Measurements from ENCODE around the gene PROSER3. TPM values are rescaled to one million over a fixed set of nuclear protein-coding genes. Genes with fewer than 3 reads are reported as not detected.

PROSER3 gene
- total and polyA plus RNA-seq, 2 of the 13 experiments (the other 11 are each of a cell fraction or from before 2014, with no cell fraction given) = 5.1 to 5.7 TPM

GRCh38 chr19:35748106-35749020, 9.6 kb upstream of the PROSER3 start, which contains the start of gene LIN37 (continued):
- TF ChIP-seq ZNF280D (CRISPR knock-in tag; IDR thresholded peaks at IDR 0.05) (no peak), CENPX (CRISPR knock-in tag; IDR thresholded peaks at IDR 0.05) (no peak), CREB3 (CRISPR knock-in tag; IDR thresholded peaks at IDR 0.05) (no peak), ZMYM2 (CRISPR knock-in tag; IDR thresholded peaks at IDR 0.05) (no peak), MIXL1 (CRISPR knock-in tag; IDR thresholded peaks at IDR 0.05) (peak; percentile 71; the same call in 1 of the 2 replicates), MZF1 (CRISPR knock-in tag; IDR thresholded peaks at IDR 0.05; ENCODE audit: borderline replicate concordance) (no peak), ZNF143 (CRISPR knock-in tag; IDR thresholded peaks at IDR 0.05) (peak; percentile 98), ZNF552 (CRISPR knock-in tag; IDR thresholded peaks at IDR 0.05; ENCODE audit: borderline replicate concordance) (no peak), KAT2B (IDR thresholded peaks at IDR 0.05; ENCODE audit: borderline replicate concordance, low read depth, low read length) (no peak), ATF1 (CRISPR knock-in tag; IDR thresholded peaks at IDR 0.05) (peak; percentile 85), ZNF136 (CRISPR knock-in tag; IDR thresholded peaks at IDR 0.05; ENCODE audit: low read depth) (no peak), ARNT (IDR thresholded peaks at IDR 0.05) (no peak), ZNF138 (CRISPR knock-in tag; IDR thresholded peaks at IDR 0.05; ENCODE audit: low read depth) (no peak), ZC3H13 (CRISPR knock-in tag; IDR thresholded peaks at IDR 0.05) (no peak), JDP2 (CRISPR knock-in tag; IDR thresholded peaks at IDR 0.05; ENCODE audit: borderline replicate concordance) (no peak), TBX3 (IDR thresholded peaks at IDR 0.05; ENCODE audit: borderline replicate concordance) (no peak), MLXIP (CRISPR knock-in tag; IDR thresholded peaks at IDR 0.05; ENCODE audit: borderline replicate concordance) (no peak), ZSCAN30 (CRISPR knock-in tag; IDR thresholded peaks at IDR 0.05) (no peak), ATF4 (CRISPR knock-in tag; IDR thresholded peaks at IDR 0.05) (peak in 1 of 2 experiments; percentile 63; a peak in 2 of 4 replicates), CHD2 (IDR thresholded peaks at IDR 0.05; ENCODE audit: low read depth, low read length) (peak; percentile 97), IKZF1 (IDR thresholded peaks at IDR 0.05) (no peak)

Data from HepG2 (cell line).